Measurements from ENCODE around the gene FGD1. TPM values are rescaled to one million over a fixed set of nuclear protein-coding genes. Genes with fewer than 3 reads are reported as not detected.

Gene FGD1
- total RNA-seq, 3 donors from 2014 or later (not counting 1 experiment from before 2014, with no cell fraction given) = 0.07 TPM; not detected in 2

DNA sequence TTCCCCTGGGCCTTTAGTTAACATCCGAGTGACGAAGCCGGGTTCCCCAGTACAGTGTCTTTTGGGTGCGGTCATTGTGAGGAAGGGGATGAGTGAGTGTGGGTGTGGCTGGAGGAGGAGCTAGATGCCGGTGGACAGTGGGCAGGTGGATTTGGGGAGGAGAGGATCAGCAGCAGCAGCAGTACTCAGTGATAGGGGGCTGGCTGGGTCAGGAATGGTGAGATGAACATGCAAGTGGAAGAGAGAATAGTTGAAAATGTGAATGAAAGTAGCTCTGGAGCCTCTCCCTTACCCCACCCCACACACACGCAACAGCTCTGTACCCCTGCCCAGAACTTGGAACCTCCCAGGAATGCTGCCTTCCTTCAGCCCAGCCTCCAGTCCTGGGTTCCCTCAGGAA is 51.3 kb downstream of the FGD1 start:
- no peak for ATAC-seq
- Histone ChIP-seq H3K4me3 (ENCODE audit: low read length) (no peak overlapping the region), H3K27me3 (ENCODE audit: control insufficient read depth, insufficient read depth, low read length) (no peaks in the 10 kb centered on the region), H3K9me3 (ENCODE audit: control insufficient read depth, insufficient read depth, low read length) (no peaks in the 10 kb centered on the region), H3K36me3 (ENCODE audit: control insufficient read depth, insufficient read depth, low read length) (peaks cover 5% of the 10 kb centered on the region), H3K27ac (ENCODE audit: low read length) (no peak overlapping the region), H3K4me1 (ENCODE audit: control insufficient read depth, insufficient read depth, low read length) (peaks cover 16% of the 10 kb centered on the region)
- TF ChIP-seq, protein P1, sequence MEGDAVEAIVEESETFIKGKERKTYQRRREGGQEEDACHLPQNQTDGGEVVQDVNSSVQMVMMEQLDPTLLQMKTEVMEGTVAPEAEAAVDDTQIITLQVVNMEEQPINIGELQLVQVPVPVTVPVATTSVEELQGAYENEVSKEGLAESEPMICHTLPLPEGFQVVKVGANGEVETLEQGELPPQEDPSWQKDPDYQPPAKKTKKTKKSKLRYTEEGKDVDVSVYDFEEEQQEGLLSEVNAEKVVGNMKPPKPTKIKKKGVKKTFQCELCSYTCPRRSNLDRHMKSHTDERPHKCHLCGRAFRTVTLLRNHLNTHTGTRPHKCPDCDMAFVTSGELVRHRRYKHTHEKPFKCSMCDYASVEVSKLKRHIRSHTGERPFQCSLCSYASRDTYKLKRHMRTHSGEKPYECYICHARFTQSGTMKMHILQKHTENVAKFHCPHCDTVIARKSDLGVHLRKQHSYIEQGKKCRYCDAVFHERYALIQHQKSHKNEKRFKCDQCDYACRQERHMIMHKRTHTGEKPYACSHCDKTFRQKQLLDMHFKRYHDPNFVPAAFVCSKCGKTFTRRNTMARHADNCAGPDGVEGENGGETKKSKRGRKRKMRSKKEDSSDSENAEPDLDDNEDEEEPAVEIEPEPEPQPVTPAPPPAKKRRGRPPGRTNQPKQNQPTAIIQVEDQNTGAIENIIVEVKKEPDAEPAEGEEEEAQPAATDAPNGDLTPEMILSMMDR (IDR thresholded peaks at IDR 0.05) = no peak
- 98% methylated on average over 5 of the region's 6 CpGs for WGBS (ENCODE audit: insufficient coverage)
- H3K4me3 Mint-ChIP-seq = no peak overlapping the region
- no peaks in the 10 kb centered on the region for H3K9me3 Mint-ChIP-seq
- H3K4me1 Mint-ChIP-seq = peaks cover 13 to 35% of the 10 kb centered on the region in 2 donors
- no peaks in the 10 kb centered on the region for H3K27me3 Mint-ChIP-seq (ENCODE audit: low read depth in 2 of 2)
- no peak for DNase-seq
- intact Hi-C loops (cut with micrococcal nuclease) = loop anchor here (10.0 kb wide), 2 partner anchors 80 to 400 kb away; partner anchors contain the start of gene PHF8
- H3K27ac Mint-ChIP-seq = peak overlapping the region in 1 of 2 donors; percentile 79
- no peaks in the 10 kb centered on the region for H3K36me3 Mint-ChIP-seq

DNA sequence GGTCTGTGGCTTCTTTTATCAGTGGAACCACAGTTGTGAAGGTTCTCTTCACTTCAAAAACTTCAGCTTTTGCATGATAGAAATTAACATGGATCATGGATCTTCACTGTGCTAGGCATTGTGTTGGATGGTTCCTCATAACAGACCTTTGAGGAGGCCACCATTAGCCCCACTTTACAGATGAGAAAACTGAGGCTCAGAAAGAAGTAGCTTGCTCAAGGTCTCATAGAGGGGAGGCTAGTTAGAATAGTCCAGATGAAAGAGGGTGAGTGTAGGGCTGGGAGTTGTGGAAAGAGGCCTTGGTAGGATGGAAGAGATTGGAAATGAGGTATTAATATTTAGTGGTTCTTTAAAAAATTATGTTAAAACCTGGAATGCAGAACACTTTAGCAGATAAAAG is 53.2 kb downstream of the FGD1 start:
- intact Hi-C loops (cut with micrococcal nuclease) = loop anchor here (10.0 kb wide), 2 partner anchors 82 to 398 kb away; partner anchors contain the start of gene PHF8
- ATAC-seq (no peak), DNase-seq (no peak)
- Mint-ChIP-seq H3K9me3 (no peaks in the 10 kb centered on the region), H3K4me1 (peaks cover 14 to 37% of the 10 kb centered on the region in 2 donors), H3K27ac (no peak overlapping the region), H3K36me3 (no peaks in the 10 kb centered on the region), H3K4me3 (no peak overlapping the region), H3K27me3 (ENCODE audit: low read depth in 2 of 2) (no peaks in the 10 kb centered on the region)
- TF ChIP-seq, protein P1 (IDR thresholded peaks at IDR 0.05) = no peak
- Histone ChIP-seq H3K9me3 (ENCODE audit: control insufficient read depth, insufficient read depth, low read length) (no peaks in the 10 kb centered on the region), H3K4me1 (ENCODE audit: control insufficient read depth, insufficient read depth, low read length) (peaks cover 20% of the 10 kb centered on the region), H3K4me3 (ENCODE audit: low read length) (no peak overlapping the region), H3K27ac (ENCODE audit: low read length) (no peak overlapping the region), H3K27me3 (ENCODE audit: control insufficient read depth, insufficient read depth, low read length) (no peaks in the 10 kb centered on the region), H3K36me3 (ENCODE audit: control insufficient read depth, insufficient read depth, low read length) (peaks cover 5% of the 10 kb centered on the region)

DNA sequence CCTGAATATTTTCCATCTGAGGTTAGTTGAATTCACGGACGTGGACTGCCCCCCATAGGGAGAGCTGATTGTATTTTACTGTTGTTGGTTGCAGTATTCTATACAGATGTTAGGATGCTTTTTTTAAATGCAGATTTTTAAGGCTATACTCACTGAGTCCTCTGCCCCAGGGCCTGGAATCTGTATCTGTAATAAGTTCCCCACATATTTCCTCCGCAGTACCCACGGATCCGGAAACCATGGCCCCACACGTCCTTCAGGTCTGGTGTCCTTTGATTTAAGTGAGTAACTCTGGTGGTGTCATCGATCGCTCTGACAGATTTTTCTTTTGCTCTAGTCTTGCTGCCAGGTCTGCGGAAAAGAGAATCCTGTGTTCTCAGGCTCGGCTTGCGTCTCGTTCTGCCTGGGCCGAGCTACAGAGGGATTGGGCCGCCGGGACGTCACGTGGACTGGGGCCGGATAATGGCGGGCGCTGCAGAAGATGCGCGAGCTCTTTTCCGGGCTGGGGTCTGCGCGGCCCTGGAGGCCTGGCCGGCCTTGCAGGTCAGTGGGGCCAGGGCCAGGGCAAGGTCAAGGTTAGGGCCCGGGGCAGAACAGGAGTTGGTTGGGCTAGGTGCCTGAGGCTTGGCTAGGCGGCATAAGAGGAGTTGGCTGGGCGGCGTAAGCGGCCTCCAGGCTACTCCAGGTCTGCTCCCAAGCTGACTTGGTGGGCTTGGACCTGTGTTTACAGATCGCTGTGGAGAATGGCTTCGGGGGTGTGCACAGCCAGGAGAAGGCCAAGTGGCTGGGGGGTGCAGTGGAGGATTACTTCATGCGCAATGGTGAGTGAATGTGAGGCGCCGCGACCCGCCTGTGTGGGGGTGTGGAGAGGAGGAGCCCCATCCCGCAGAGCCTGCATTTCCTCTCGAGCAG is 55.8 kb downstream of the FGD1 start, which contains the start of gene TSR2:
TSS of gene TSR2 (plus strand) at position 445 of the 912 bp plus-strand sequence. CDS start at position 463, 18 bp downstream.
- TF ChIP-seq, protein P1 (IDR thresholded peaks at IDR 0.05) = no peak
- WGBS (ENCODE audit: insufficient coverage) = under 1% methylated on average over 39 of the region's 40 CpGs
- peak within 1 kb of the TSS; percentile 87 to 99 for H3K27ac Mint-ChIP-seq

More for the DNA sequence above, 55.8 kb downstream of the FGD1 start, which contains the start of gene TSR2:
- Histone ChIP-seq H3K36me3 (ENCODE audit: control insufficient read depth, insufficient read depth, low read length) (peaks cover 5% of the 10 kb centered on the region), H3K4me3 (ENCODE audit: low read length) (peak within 1 kb of the TSS; percentile 99), H3K27me3 (ENCODE audit: control insufficient read depth, insufficient read depth, low read length) (no peaks in the 10 kb centered on the region), H3K4me1 (ENCODE audit: control insufficient read depth, insufficient read depth, low read length) (peaks cover 20% of the 10 kb centered on the region), H3K9me3 (ENCODE audit: control insufficient read depth, insufficient read depth, low read length) (no peaks in the 10 kb centered on the region), H3K27ac (ENCODE audit: low read length) (peak within 1 kb of the TSS; percentile 73)
- Mint-ChIP-seq H3K4me1 (peaks cover 14 to 37% of the 10 kb centered on the region in 2 donors), H3K36me3 (no peaks in the 10 kb centered on the region), H3K4me3 (peak within 1 kb of the TSS; percentile 99), H3K9me3 (no peaks in the 10 kb centered on the region), H3K27me3 (ENCODE audit: low read depth in 2 of 2) (peaks cover 3 to 16% of the 10 kb centered on the region in 2 donors)
- ATAC-seq = peak; percentile 95 to 99 (median 97)
- DNase-seq = peak; percentile 75 to 87
- intact Hi-C loops (cut with micrococcal nuclease) = loop anchor here (1.0 to 10.0 kb wide), 4 partner anchors 85 to 721 kb away; partner anchors contain the start of gene PHF8

Data from natural killer cell (primary cell).